CD8-positive, alpha-beta memory T cell (primary cell): ENCODE results near the gene TSPEAR. TPM values are rescaled to one million over a fixed set of nuclear protein-coding genes. Genes with fewer than 3 reads are reported as not detected.
A peak's percentile ranks its signal among the peaks of the same experiment; 100 is the strongest.

ENCODE experiments used
- CTCF ChIA-PET: fragments of 350-600 bp; sonication (Branson Sonifier 250); formaldehyde crosslinking; loops from one replicate; lab custom pipeline; 2021; ENCODE audit warnings: antibody characterized with exemption; lab: Charles Lee
- POLR2A ChIA-PET: fragments of 350-600 bp; sonication (Branson Sonifier 250); formaldehyde crosslinking; loops from one replicate; lab custom pipeline; 2021; ENCODE audit warnings: antibody characterized with exemption; lab: Charles Lee
- DNase-seq, 5 donors: peaks; one replicate each; pipeline versions ENCODE4 v3.0.0 to v3.0.0-alpha.2; 2020 to 2022; ENCODE audit warnings: mixed read lengths in 1 of 5
- H3K27ac ChIP-seq: one replicate; pipeline ENCODE4 v1.7.0; 2013; ENCODE audit warnings: low read depth, mild to moderate bottlenecking, low read length, moderate library complexity
- H3K27me3 ChIP-seq: 2 replicates; pipeline ENCODE4 v1.7.0; 2013; ENCODE audit warnings: low read length, mild to moderate bottlenecking; ENCODE audit not compliant: insufficient read depth, poor library complexity, severe bottlenecking
- H3K36me3 ChIP-seq: 2 replicates; pipeline ENCODE4 v1.7.0; 2013; ENCODE audit warnings: mild to moderate bottlenecking, low read length, moderate library complexity; ENCODE audit not compliant: insufficient read depth
- H3K4me1 ChIP-seq: 2 replicates; pipeline ENCODE4 v1.7.0; 2013; ENCODE audit warnings: mild to moderate bottlenecking, low read length, moderate library complexity; ENCODE audit not compliant: insufficient read depth
- H3K4me3 ChIP-seq: 2 replicates; pipeline ENCODE4 v1.7.0; 2013; ENCODE audit warnings: mild to moderate bottlenecking, low read length
- H3K9me3 ChIP-seq: 2 replicates; pipeline ENCODE4 v1.7.0; 2013; ENCODE audit warnings: mild to moderate bottlenecking, low read length
- H3K27ac Mint-ChIP-seq, 8 donors: one replicate each; pipeline ENCODE4 v1.8.0; 2020 to 2021; ENCODE audit warnings: mixed read lengths in 8 of 8, mild to moderate bottlenecking in 6 of 8, inconsistent platforms in 3 of 8, moderate library complexity in 3 of 8
- H3K27me3 Mint-ChIP-seq, 2 donors: one replicate each; pipeline ENCODE4 v1.8.0; 2020 to 2021; ENCODE audit warnings: mixed read lengths in 2 of 2, mild to moderate bottlenecking in 1 of 2, moderate library complexity in 1 of 2
- H3K36me3 Mint-ChIP-seq, 3 donors: one replicate each; pipeline ENCODE4 v1.8.0; 2020 to 2021; ENCODE audit warnings: mixed read lengths in 3 of 3, inconsistent platforms in 1 of 3, mild to moderate bottlenecking in 1 of 3
- H3K4me1 Mint-ChIP-seq, 3 donors: one replicate each; pipeline ENCODE4 v1.8.0; 2020 to 2021; ENCODE audit warnings: mixed read lengths in 3 of 3, inconsistent platforms in 1 of 3, mild to moderate bottlenecking in 1 of 3
- H3K4me3 Mint-ChIP-seq, 7 donors: one replicate each; pipeline ENCODE4 v1.8.0; 2020 to 2021; ENCODE audit warnings: mixed read lengths in 7 of 7, mild to moderate bottlenecking in 6 of 7, moderate library complexity in 4 of 7, inconsistent platforms in 2 of 7
- H3K9me3 Mint-ChIP-seq, 5 donors: one replicate each; pipeline ENCODE4 v1.8.0; 2020 to 2022; ENCODE audit warnings: mixed read lengths in 5 of 5, mild to moderate bottlenecking in 3 of 5, moderate library complexity in 2 of 5, inconsistent platforms in 1 of 5
- polyA plus RNA-seq: library from polyadenylated mRNA; unstranded; fragments of 300-500 nt; fragmentation: Illumina TruSeq; gene quantifications from one replicate; pipeline ENCODE4 v1.2.3, GENCODE V29; 2021
- total RNA-seq, 2 experiments: library from RNA; stranded (reverse); gene quantifications; one replicate each; pipeline ENCODE4 v1.2.3, GENCODE V29; 2021

Gene TSPEAR
- total and polyA plus RNA-seq, 3 experiments from 2014 or later, result 0.05 TPM; not detected in 2

GRCh38 chr21:44724196-44724595 is 12.8 kb upstream of the TSPEAR start:
- Mint-ChIP-seq H3K9me3 (no peaks in the 10 kb centered on the region), H3K27me3 (peaks cover 27 to 53% of the 10 kb centered on the region in 2 donors), H3K4me3 (peak overlapping the region in 5 of 7 donors; percentile 53 to 71 (median 63)), H3K36me3 (no peaks in the 10 kb centered on the region), H3K27ac (peak overlapping the region in 3 of 8 donors; percentile 14 to 79 (median 47)), H3K4me1 (peaks cover 13 to 17% (median 15%) of the 10 kb centered on the region in 3 donors)
- Histone ChIP-seq H3K9me3 (no peaks in the 10 kb centered on the region), H3K27ac (no peak overlapping the region), H3K4me3 (no peak overlapping the region), H3K36me3 (no peaks in the 10 kb centered on the region), H3K27me3 (peaks cover 16% of the 10 kb centered on the region), H3K4me1 (peaks cover 15% of the 10 kb centered on the region)
- ChIA-PET CTCF (interaction anchor here (1.3 kb wide), 1 partner anchor 214 kb away, joined by 5 read pairs; no protein-coding TSS in a partner anchor), POLR2A (no interaction called here)
- peak in 1 of 5 donors; percentile 26 for DNase-seq

GRCh38 chr21:44723177-44724131 is 12.1 kb upstream of the TSPEAR start:
- H3K4me3 Mint-ChIP-seq, result peak overlapping the region; percentile 7 to 86 (median 78)
- H3K36me3 ChIP-seq, result no peaks in the 10 kb centered on the region
- H3K9me3 Mint-ChIP-seq, result no peaks in the 10 kb centered on the region
- ChIA-PET CTCF (interaction anchor here (0.9 to 1.4 kb wide), 3 partner anchors 10 to 213 kb away, joined by 3 to 5 read pairs (median 4); partner anchors contain the start of gene KRTAP12-3), POLR2A (no interaction called here)
- H3K27ac Mint-ChIP-seq, result peak overlapping the region in 5 of 8 donors; percentile 47 to 69 (median 57)
- peaks cover 33 to 61% of the 10 kb centered on the region in 2 donors for H3K27me3 Mint-ChIP-seq
- no peaks in the 10 kb centered on the region for H3K9me3 ChIP-seq
- peaks cover 16% of the 10 kb centered on the region for H3K27me3 ChIP-seq
- H3K4me3 ChIP-seq, result peak overlapping the region; percentile 47
- H3K4me1 ChIP-seq, result peaks cover 15% of the 10 kb centered on the region
- H3K4me1 Mint-ChIP-seq, result peaks cover 13 to 17% (median 15%) of the 10 kb centered on the region in 3 donors
- H3K36me3 Mint-ChIP-seq, result no peaks in the 10 kb centered on the region
- H3K27ac ChIP-seq, result no peak overlapping the region
- peak in 2 of 5 donors; percentile 46 to 53 for DNase-seq

GRCh38 chr21:44722731-44723130 is 11.4 kb upstream of the TSPEAR start:
- peak overlapping the region in 5 of 7 donors; percentile 61 to 82 (median 78) for H3K4me3 Mint-ChIP-seq
- H3K27ac Mint-ChIP-seq, result peak overlapping the region in 1 of 8 donors; percentile 53
- H3K4me3 ChIP-seq, result peak overlapping the region; percentile 47
- no peak for DNase-seq
- ChIA-PET POLR2A (no interaction called here), CTCF (interaction anchor here (0.9 to 1.4 kb wide), 3 partner anchors 11 to 212 kb away, joined by 3 to 5 read pairs (median 4); partner anchors contain the start of gene KRTAP12-3)
- H3K36me3 ChIP-seq, result no peaks in the 10 kb centered on the region
- H3K36me3 Mint-ChIP-seq, result no peaks in the 10 kb centered on the region
- H3K9me3 Mint-ChIP-seq, result no peaks in the 10 kb centered on the region
- peaks cover 16% of the 10 kb centered on the region for H3K27me3 ChIP-seq
- no peak overlapping the region for H3K27ac ChIP-seq
- H3K4me1 Mint-ChIP-seq, result peaks cover 13 to 17% (median 15%) of the 10 kb centered on the region in 3 donors
- peaks cover 15% of the 10 kb centered on the region for H3K4me1 ChIP-seq
- H3K27me3 Mint-ChIP-seq, result peaks cover 31 to 59% of the 10 kb centered on the region in 2 donors
- H3K9me3 ChIP-seq, result no peaks in the 10 kb centered on the region

- ChIA-PET POLR2A (no interaction called here), CTCF (interaction anchor here (1.3 to 1.8 kb wide), 2 partner anchors 10 to 22 kb away, joined by 3 to 4 read pairs; no protein-coding TSS in a partner anchor)
- Mint-ChIP-seq H3K27ac (no peak overlapping the region), H3K9me3 (no peaks in the 10 kb centered on the region), H3K36me3 (no peaks in the 10 kb centered on the region), H3K27me3 (peaks cover 33 to 47% of the 10 kb centered on the region in 2 donors), H3K4me1 (peaks cover 13 to 18% (median 16%) of the 10 kb centered on the region in 3 donors), H3K4me3 (no peak overlapping the region)
- peaks cover 15% of the 10 kb centered on the region for H3K4me1 ChIP-seq
- no peak for DNase-seq
- H3K9me3 ChIP-seq, result no peaks in the 10 kb centered on the region
- H3K27ac ChIP-seq, result no peak overlapping the region
- H3K36me3 ChIP-seq, result no peaks in the 10 kb centered on the region
- no peak overlapping the region for H3K4me3 ChIP-seq
- peaks cover 16% of the 10 kb centered on the region for H3K27me3 ChIP-seq
Measured at GRCh38 chr21:44720170-44720569, 8.8 kb upstream of the TSPEAR start.

- H3K4me1 ChIP-seq, result peaks cover 10% of the 10 kb centered on the region
- H3K4me3 Mint-ChIP-seq, result no peak overlapping the region
- peaks cover 39 to 59% of the 10 kb centered on the region in 2 donors for H3K27me3 Mint-ChIP-seq
- no peaks in the 10 kb centered on the region for H3K9me3 ChIP-seq
- H3K27me3 ChIP-seq, result peaks cover 15% of the 10 kb centered on the region
- H3K4me3 ChIP-seq, result no peak overlapping the region
- H3K36me3 ChIP-seq, result no peaks in the 10 kb centered on the region
- H3K27ac Mint-ChIP-seq, result peak overlapping the region in 1 of 8 donors; percentile 75
- peaks cover 16 to 18% (median 17%) of the 10 kb centered on the region in 3 donors for H3K4me1 Mint-ChIP-seq
- no peaks in the 10 kb centered on the region for H3K36me3 Mint-ChIP-seq
- ChIA-PET POLR2A (no interaction called here), CTCF (no interaction called here)
- peaks cover 0 to 2% (median 0%) of the 10 kb centered on the region in 5 donors for H3K9me3 Mint-ChIP-seq
- no peak for DNase-seq
- no peak overlapping the region for H3K27ac ChIP-seq
Measured at GRCh38 chr21:44718571-44718970, 7.2 kb upstream of the TSPEAR start.

- no peak overlapping the region for H3K4me3 ChIP-seq
- no peaks in the 10 kb centered on the region for H3K36me3 ChIP-seq
- no peaks in the 10 kb centered on the region for H3K9me3 ChIP-seq
- peaks cover 13 to 14% (median 13%) of the 10 kb centered on the region in 3 donors for H3K4me1 Mint-ChIP-seq
- H3K27me3 ChIP-seq, result peaks cover 17% of the 10 kb centered on the region
- no peaks in the 10 kb centered on the region for H3K36me3 Mint-ChIP-seq
- peaks cover 6% of the 10 kb centered on the region for H3K4me1 ChIP-seq
- no peak overlapping the region for H3K27ac ChIP-seq
- ChIA-PET CTCF (no interaction called here), POLR2A (no interaction called here)
- H3K27me3 Mint-ChIP-seq, result peaks cover 41 to 62% of the 10 kb centered on the region in 2 donors
- H3K4me3 Mint-ChIP-seq, result no peak overlapping the region
- no peak for DNase-seq
- H3K9me3 Mint-ChIP-seq, result peaks cover 0 to 2% (median 0%) of the 10 kb centered on the region in 5 donors
- H3K27ac Mint-ChIP-seq, result no peak overlapping the region
Measured at GRCh38 chr21:44718093-44718492, 6.7 kb upstream of the TSPEAR start.

- Mint-ChIP-seq H3K4me1 (peaks cover 5 to 11% (median 6%) of the 10 kb centered on the region in 3 donors), H3K27me3 (peaks cover 44 to 63% of the 10 kb centered on the region in 2 donors)
- peaks cover 18% of the 10 kb centered on the region for H3K27me3 ChIP-seq
Measured at GRCh38 chr21:44716984-44717383, 5.6 kb upstream of the TSPEAR start.

More at GRCh38 chr21:44716984-44717383, 5.6 kb upstream of the TSPEAR start:
- CTCF ChIA-PET, result no interaction called here
- no peak for DNase-seq
- H3K36me3 ChIP-seq, result no peaks in the 10 kb centered on the region
- H3K9me3 Mint-ChIP-seq, result peaks cover 0 to 2% (median 0%) of the 10 kb centered on the region in 5 donors
- H3K4me1 ChIP-seq, result no peaks in the 10 kb centered on the region
- H3K36me3 Mint-ChIP-seq, result no peaks in the 10 kb centered on the region
- POLR2A ChIA-PET, result no interaction called here
- H3K4me3 ChIP-seq, result no peak overlapping the region
- H3K27ac ChIP-seq, result no peak overlapping the region
- H3K9me3 ChIP-seq, result no peaks in the 10 kb centered on the region
- no peak overlapping the region for H3K4me3 Mint-ChIP-seq
- H3K27ac Mint-ChIP-seq, result peak overlapping the region in 1 of 8 donors; percentile 7
